ENCODE results near the gene EIPR1. TPM values are rescaled to one million over a fixed set of nuclear protein-coding genes. Genes with fewer than 3 reads are reported as not detected.

The EIPR1 gene
- total and polyA plus RNA-seq, 10 of the 15 experiments (the other 5 are each of a cell fraction or from before 2014, with no cell fraction given): 23.6 to 61.2 (median 42.2) TPM

DNA sequence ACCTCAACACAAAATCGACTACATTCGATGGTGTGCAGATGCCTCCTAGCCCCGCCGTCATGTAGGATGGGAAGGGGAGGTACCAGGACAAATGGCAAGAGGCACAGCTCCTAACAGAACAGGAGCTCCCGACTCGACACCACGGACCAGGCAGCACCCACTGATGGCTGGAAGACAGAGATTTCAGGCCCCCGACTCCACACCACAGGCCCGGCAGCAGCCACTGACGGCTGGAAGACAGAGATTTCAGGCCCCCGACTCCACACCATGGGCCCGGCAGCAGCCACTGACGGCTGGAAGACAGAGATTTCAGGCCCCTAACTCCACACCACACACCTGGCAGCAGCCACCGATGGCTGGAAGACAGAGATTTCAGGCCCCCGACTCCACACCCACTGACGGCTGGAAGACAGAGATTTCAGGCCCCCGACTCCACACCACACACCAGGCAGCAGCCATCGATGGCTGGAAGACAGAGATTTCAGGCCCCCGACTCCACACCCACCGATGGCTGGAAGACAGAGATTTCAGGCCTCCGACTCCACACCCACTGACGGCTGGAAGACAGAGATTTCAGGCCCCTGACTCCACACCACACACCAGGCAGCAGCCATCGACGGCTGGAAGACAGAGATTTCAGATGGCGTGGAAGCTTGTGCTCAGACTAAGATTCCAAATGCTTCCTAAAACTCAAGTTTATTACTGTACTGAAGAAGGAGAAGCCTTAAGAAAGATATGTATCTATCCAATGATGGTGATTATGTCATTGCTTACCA, 135.5 kb downstream of the EIPR1 start (continued):
- TF ChIP-seq, protein P1, sequence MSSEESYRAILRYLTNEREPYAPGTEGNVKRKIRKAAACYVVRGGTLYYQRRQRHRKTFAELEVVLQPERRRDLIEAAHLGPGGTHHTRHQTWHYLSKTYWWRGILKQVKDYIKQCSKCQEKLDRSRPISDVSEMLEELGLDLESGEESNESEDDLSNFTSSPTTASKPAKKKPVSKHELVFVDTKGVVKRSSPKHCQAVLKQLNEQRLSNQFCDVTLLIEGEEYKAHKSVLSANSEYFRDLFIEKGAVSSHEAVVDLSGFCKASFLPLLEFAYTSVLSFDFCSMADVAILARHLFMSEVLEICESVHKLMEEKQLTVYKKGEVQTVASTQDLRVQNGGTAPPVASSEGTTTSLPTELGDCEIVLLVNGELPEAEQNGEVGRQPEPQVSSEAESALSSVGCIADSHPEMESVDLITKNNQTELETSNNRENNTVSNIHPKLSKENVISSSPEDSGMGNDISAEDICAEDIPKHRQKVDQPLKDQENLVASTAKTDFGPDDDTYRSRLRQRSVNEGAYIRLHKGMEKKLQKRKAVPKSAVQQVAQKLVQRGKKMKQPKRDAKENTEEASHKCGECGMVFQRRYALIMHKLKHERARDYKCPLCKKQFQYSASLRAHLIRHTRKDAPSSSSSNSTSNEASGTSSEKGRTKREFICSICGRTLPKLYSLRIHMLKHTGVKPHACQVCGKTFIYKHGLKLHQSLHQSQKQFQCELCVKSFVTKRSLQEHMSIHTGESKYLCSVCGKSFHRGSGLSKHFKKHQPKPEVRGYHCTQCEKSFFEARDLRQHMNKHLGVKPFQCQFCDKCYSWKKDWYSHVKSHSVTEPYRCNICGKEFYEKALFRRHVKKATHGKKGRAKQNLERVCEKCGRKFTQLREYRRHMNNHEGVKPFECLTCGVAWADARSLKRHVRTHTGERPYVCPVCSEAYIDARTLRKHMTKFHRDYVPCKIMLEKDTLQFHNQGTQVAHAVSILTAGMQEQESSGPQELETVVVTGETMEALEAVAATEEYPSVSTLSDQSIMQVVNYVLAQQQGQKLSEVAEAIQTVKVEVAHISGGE (CRISPR knock-in tag; IDR thresholded peaks at IDR 0.05): no peak
- no peak for TF ChIP-seq ZBED1 (IDR thresholded peaks at IDR 0.05; ENCODE audit: borderline replicate concordance)
- TF ChIP-seq CBFB (IDR thresholded peaks at IDR 0.05; ENCODE audit: low read depth): no peak
- no peak for TF ChIP-seq IRF4 (IDR thresholded peaks at IDR 0.05; ENCODE audit: low read depth, low read length)
- no peak for TF ChIP-seq ZSCAN29 (IDR thresholded peaks at IDR 0.05)
- TF ChIP-seq, protein P2, sequence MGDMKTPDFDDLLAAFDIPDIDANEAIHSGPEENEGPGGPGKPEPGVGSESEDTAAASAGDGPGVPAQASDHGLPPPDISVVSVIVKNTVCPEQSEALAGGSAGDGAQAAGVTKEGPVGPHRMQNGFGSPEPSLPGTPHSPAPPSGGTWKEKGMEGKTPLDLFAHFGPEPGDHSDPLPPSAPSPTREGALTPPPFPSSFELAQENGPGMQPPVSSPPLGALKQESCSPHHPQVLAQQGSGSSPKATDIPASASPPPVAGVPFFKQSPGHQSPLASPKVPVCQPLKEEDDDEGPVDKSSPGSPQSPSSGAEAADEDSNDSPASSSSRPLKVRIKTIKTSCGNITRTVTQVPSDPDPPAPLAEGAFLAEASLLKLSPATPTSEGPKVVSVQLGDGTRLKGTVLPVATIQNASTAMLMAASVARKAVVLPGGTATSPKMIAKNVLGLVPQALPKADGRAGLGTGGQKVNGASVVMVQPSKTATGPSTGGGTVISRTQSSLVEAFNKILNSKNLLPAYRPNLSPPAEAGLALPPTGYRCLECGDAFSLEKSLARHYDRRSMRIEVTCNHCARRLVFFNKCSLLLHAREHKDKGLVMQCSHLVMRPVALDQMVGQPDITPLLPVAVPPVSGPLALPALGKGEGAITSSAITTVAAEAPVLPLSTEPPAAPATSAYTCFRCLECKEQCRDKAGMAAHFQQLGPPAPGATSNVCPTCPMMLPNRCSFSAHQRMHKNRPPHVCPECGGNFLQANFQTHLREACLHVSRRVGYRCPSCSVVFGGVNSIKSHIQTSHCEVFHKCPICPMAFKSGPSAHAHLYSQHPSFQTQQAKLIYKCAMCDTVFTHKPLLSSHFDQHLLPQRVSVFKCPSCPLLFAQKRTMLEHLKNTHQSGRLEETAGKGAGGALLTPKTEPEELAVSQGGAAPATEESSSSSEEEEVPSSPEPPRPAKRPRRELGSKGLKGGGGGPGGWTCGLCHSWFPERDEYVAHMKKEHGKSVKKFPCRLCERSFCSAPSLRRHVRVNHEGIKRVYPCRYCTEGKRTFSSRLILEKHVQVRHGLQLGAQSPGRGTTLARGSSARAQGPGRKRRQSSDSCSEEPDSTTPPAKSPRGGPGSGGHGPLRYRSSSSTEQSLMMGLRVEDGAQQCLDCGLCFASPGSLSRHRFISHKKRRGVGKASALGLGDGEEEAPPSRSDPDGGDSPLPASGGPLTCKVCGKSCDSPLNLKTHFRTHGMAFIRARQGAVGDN (IDR thresholded peaks at IDR 0.05): no peak
